ENCODE results near the gene UBR1.

The UBR1 gene

DNA sequence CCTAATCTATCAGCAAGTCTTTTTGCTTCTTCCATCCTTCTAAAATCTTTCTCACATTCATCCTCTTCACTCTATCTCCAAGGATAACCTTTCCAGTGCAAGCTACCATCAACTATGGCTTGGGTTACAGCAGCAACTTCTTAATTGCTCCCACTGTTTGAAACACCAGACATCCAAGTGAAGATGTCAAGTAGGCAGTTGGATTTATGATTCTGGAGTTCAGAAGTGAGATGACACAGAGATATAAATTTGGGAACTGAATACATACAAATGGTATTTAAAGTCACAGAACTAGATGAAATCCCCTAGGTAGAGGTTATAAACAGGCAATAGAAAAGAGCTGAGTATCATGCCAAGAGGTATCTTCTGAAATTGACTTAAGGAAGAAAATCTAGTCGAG is 3.7 kb downstream of the UBR1 start:
- no peak overlapping the region for H3K9ac ChIP-seq (ENCODE audit: insufficient read length)
- no peaks in the 10 kb centered on the region for H3K9me3 ChIP-seq (ENCODE audit: low read depth, low read length)
- H3K27ac ChIP-seq = no peak overlapping the region
- no peak for DNase-seq (ENCODE audit: low read depth, low spot score)
- no peak overlapping the region for H3K4me3 ChIP-seq
- TF ChIP-seq POLR2AphosphoS5 (IDR thresholded peaks at IDR 0.05; ENCODE audit: borderline replicate concordance, low read depth, low read length) (no peak), FOXP2 (optimal IDR thresholded peaks at IDR 0.05; ENCODE audit: control extremely low read depth, extremely low read length, insufficient read depth) (no peak), EZH2 (IDR thresholded peaks at IDR 0.05) (no peak)
- H3K36me3 ChIP-seq (ENCODE audit: insufficient read depth, low read length) = peaks cover 48% of the 10 kb centered on the region

DNA sequence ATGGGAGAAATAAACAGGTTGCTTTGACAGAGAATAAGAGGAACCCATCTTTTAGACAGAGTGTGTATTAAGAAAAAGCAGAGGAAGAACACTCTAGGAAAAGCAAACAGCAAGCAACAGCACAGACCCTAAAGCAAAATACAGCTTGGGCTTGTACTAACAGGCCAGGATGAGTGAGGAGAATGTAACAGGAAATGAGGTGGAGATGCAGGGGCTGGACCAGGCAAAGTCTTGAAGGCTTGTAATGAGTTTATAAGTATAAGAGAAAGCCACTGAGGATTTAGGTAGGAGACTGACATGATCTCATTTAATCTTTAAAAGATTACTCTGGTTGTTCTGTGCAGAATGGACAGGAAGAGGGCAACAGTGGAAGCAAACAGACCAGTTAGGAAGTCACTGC is 4.9 kb downstream of the UBR1 start:
- Histone ChIP-seq H3K9ac (ENCODE audit: insufficient read length) (no peak overlapping the region), H3K9me3 (ENCODE audit: low read depth, low read length) (no peaks in the 10 kb centered on the region), H3K36me3 (ENCODE audit: insufficient read depth, low read length) (peaks cover 48% of the 10 kb centered on the region), H3K27ac (no peak overlapping the region), H3K4me3 (no peak overlapping the region)
- no peak for DNase-seq (ENCODE audit: low read depth, low spot score)
- TF ChIP-seq POLR2AphosphoS5 (IDR thresholded peaks at IDR 0.05; ENCODE audit: borderline replicate concordance, low read depth, low read length) = no peak
- no peak for TF ChIP-seq FOXP2 (optimal IDR thresholded peaks at IDR 0.05; ENCODE audit: control extremely low read depth, extremely low read length, insufficient read depth)

DNA sequence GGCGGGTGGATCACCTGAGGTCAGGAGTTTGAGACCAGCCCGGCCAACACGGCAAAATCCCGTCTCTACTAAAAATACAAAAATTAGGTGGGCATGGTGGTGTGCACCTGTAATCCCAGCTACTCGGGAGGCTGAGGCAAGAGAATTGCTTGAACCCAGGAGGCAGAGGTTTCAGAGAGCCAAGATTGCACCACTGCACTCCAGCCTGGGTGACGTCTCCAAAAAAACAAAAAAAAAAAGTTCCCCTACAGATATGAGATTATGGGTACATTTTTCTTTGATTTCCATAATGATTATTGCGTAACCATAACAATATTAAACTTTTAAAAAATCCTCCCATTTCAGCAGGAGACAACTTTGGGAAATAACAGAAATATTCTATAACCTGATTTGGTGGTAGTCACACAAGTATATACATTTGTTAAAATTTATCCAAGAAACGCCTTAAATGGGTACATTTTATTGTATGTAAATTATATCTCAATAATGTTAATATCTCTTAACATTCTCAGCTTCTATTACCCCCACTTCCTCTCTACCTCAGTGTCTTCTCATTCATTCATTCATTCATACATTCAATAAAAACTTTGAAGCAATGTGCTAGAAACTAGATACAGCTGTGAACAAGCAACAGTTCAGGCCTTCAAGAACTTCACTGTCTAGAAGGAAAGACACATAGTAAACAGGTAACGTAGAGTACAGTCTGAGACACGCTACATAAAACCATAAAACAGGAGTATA is 6.6 kb downstream of the UBR1 start:
- H3K9me3 ChIP-seq (ENCODE audit: low read depth, low read length) = no peaks in the 10 kb centered on the region
- TF ChIP-seq POLR2AphosphoS5 (IDR thresholded peaks at IDR 0.05; ENCODE audit: borderline replicate concordance, low read depth, low read length) (no peak), FOXP2 (optimal IDR thresholded peaks at IDR 0.05; ENCODE audit: control extremely low read depth, extremely low read length, insufficient read depth) (no peak), EZH2 (IDR thresholded peaks at IDR 0.05) (no peak)
- DNase-seq (ENCODE audit: low read depth, low spot score) = no peak
- H3K27ac ChIP-seq = no peak overlapping the region
- no peak overlapping the region for H3K4me3 ChIP-seq
- peaks cover 48% of the 10 kb centered on the region for H3K36me3 ChIP-seq (ENCODE audit: insufficient read depth, low read length)
- no peak overlapping the region for H3K9ac ChIP-seq (ENCODE audit: insufficient read length)

DNA sequence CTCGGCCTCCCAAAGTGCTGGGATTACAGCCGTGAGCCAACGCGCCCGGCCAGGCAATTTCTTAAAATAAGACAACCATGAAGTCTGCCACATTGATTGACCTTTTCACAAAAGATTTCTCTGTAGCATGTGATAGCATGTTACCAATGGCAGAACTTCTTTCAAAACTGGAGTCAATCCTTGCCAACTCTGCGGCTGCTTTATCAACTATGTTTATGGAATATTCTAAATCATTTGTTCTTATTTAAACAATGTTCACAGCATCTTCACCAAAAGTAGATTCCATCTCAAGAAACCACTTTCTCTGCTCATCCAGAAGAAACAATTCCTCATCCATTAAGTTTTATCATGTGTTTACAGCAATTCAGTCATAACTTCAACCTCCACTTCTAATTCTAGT is 9.4 kb downstream of the UBR1 start:
- no peaks in the 10 kb centered on the region for H3K9me3 ChIP-seq (ENCODE audit: low read depth, low read length)
- H3K4me3 ChIP-seq = no peak overlapping the region
- H3K27ac ChIP-seq = no peak overlapping the region
- DNase-seq (ENCODE audit: low read depth, low spot score) = no peak
- H3K36me3 ChIP-seq (ENCODE audit: insufficient read depth, low read length) = peaks cover 37% of the 10 kb centered on the region
- no peak for TF ChIP-seq POLR2AphosphoS5 (IDR thresholded peaks at IDR 0.05; ENCODE audit: borderline replicate concordance, low read depth, low read length)
- no peak for TF ChIP-seq FOXP2 (optimal IDR thresholded peaks at IDR 0.05; ENCODE audit: control extremely low read depth, extremely low read length, insufficient read depth)
- TF ChIP-seq EZH2 (IDR thresholded peaks at IDR 0.05) = no peak
- H3K9ac ChIP-seq (ENCODE audit: insufficient read length) = no peak overlapping the region

DNA sequence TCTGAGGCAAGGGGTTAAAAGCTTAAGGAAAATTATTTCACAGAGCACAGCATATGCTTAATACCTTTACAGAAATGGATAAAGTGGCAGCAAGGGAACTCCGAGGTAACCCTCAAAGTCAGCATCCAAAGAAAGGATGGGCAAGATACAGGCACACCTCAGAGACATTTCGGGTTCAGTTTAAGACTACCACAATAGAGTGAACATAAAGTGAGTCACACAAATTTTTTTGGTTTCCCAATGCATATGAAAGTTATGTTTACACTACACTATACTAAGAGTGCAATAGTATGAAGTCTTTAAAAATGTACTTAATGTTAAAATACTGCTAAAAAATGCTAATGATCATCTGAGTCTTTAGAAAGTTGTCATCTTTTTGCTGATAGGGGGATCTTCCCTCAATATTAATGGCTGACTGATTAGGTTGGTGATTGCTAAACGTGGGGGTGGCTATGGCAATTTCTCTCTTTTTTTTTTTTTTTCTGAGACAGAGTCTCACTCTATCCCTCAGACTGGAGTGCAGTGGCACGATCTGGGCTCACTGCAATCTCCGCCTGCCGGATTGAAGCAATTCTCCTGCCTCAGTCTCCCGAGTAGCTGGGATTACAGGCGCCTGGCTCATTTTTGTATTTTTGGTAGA is 10.0 kb downstream of the UBR1 start:
- no peaks in the 10 kb centered on the region for H3K9me3 ChIP-seq (ENCODE audit: low read depth, low read length)
- H3K4me3 ChIP-seq = no peak overlapping the region
- DNase-seq (ENCODE audit: low read depth, low spot score) = no peak
- TF ChIP-seq POLR2AphosphoS5 (IDR thresholded peaks at IDR 0.05; ENCODE audit: borderline replicate concordance, low read depth, low read length) = no peak
- TF ChIP-seq FOXP2 (optimal IDR thresholded peaks at IDR 0.05; ENCODE audit: control extremely low read depth, extremely low read length, insufficient read depth) = no peak
- no peak for TF ChIP-seq EZH2 (IDR thresholded peaks at IDR 0.05)
- H3K27ac ChIP-seq = no peak overlapping the region
- no peak overlapping the region for H3K9ac ChIP-seq (ENCODE audit: insufficient read length)
- H3K36me3 ChIP-seq (ENCODE audit: insufficient read depth, low read length) = peaks cover 35% of the 10 kb centered on the region

DNA sequence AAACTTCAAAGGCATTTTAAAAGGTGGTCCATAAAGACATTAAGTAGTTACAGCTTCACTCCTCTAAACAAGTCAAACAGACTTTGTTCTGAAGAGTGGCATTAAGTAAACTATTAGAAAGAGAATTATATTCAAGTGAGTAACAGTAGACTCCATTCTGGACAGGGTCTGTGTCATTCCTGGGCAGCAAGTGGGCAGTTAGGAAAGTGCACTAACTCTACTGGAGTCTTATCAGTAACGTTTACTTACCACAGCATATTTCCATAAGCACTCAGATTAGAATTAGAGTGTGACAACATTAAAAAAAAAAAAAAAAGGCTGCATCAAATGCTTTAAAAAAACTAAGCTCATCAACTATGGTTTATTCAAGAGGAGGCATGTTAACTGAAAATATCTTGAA is 10.6 kb downstream of the UBR1 start:
- TF ChIP-seq EZH2 (IDR thresholded peaks at IDR 0.05) = no peak
- TF ChIP-seq POLR2AphosphoS5 (IDR thresholded peaks at IDR 0.05; ENCODE audit: borderline replicate concordance, low read depth, low read length) = no peak
- TF ChIP-seq FOXP2 (optimal IDR thresholded peaks at IDR 0.05; ENCODE audit: control extremely low read depth, extremely low read length, insufficient read depth) = no peak
- Histone ChIP-seq H3K9me3 (ENCODE audit: low read depth, low read length) (no peaks in the 10 kb centered on the region), H3K4me3 (no peak overlapping the region), H3K36me3 (ENCODE audit: insufficient read depth, low read length) (peaks cover 30% of the 10 kb centered on the region), H3K27ac (no peak overlapping the region), H3K9ac (ENCODE audit: insufficient read length) (no peak overlapping the region)
- DNase-seq (ENCODE audit: low read depth, low spot score) = no peak

DNA sequence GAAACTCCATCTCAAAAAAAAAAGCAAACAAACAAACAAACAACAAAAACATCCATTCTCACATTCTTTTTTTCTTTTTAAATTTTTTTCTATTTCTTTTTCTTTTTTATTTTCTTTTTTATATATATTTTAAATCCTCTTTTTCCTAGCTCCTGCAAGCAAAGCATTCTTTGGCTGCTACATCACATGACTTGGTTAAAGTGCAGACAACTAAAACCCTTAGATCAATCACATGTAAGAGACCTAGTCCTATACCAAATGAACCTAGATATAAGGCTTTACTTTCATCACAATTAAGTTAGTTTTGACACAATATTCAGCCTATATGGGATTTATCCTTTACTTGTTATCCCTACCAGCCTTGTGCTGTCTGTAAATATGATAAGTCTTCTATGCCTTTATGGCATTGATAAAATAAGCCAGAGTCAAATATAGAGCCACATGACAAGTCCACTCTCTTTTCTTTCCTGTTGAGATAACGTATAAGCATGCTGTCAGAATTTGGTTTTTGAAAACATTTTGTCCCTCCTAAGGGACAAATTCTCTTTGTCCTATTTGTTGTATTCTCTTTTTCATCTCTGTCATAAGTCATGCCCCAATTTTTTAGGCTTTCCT is 11.3 kb downstream of the UBR1 start:
- TF ChIP-seq POLR2AphosphoS5 (IDR thresholded peaks at IDR 0.05; ENCODE audit: borderline replicate concordance, low read depth, low read length) (no peak), EZH2 (IDR thresholded peaks at IDR 0.05) (no peak), FOXP2 (optimal IDR thresholded peaks at IDR 0.05; ENCODE audit: control extremely low read depth, extremely low read length, insufficient read depth) (no peak)
- no peak overlapping the region for H3K27ac ChIP-seq
- H3K4me3 ChIP-seq = no peak overlapping the region
- H3K9me3 ChIP-seq (ENCODE audit: low read depth, low read length) = no peaks in the 10 kb centered on the region
- DNase-seq (ENCODE audit: low read depth, low spot score) = no peak
- no peak overlapping the region for H3K9ac ChIP-seq (ENCODE audit: insufficient read length)
- peaks cover 28% of the 10 kb centered on the region for H3K36me3 ChIP-seq (ENCODE audit: insufficient read depth, low read length)

DNA sequence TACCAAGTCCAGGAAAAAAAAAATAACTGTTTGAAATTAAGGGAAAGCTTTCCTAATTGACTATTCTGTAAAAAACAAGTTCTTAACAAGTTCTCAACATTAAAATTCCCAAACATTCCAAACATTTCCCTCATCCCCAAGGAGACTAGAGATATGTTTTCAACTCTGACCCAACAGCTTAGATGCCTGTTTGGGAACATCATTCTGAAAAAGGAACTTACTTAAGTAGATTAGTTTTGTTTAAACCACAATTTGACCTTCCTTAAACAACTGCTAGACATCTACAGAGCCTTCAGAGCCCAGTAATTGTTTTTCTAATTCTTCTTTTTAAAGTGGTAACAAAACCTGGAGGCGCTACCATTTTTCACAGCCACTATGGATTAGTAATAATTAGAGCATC is 12.8 kb downstream of the UBR1 start:
- no peak overlapping the region for H3K27ac ChIP-seq
- no peak overlapping the region for H3K9ac ChIP-seq (ENCODE audit: insufficient read length)
- no peaks in the 10 kb centered on the region for H3K9me3 ChIP-seq (ENCODE audit: low read depth, low read length)
- no peak overlapping the region for H3K4me3 ChIP-seq
- H3K36me3 ChIP-seq (ENCODE audit: insufficient read depth, low read length) = peaks cover 24% of the 10 kb centered on the region
- TF ChIP-seq FOXP2 (optimal IDR thresholded peaks at IDR 0.05; ENCODE audit: control extremely low read depth, extremely low read length, insufficient read depth) (no peak), EZH2 (IDR thresholded peaks at IDR 0.05) (no peak), POLR2AphosphoS5 (IDR thresholded peaks at IDR 0.05; ENCODE audit: borderline replicate concordance, low read depth, low read length) (no peak)
- no peak for DNase-seq (ENCODE audit: low read depth, low spot score)
